Posterior cingulate gyrus (tissue), 11 donors: Measurements from ENCODE around the gene TLN1.

Source experiments
- DNase-seq, 10 donors: peaks; one replicate each; pipeline versions ENCODE4 v3.0.0 to v3.0.0-alpha.2; 2020 to 2021; ENCODE audit warnings: mixed read lengths in 3 of 10
- intact Hi-C: fragments of 100-400 bp; cut with DNase I; formaldehyde crosslinking; loops from one replicate; pipeline ENCODE4 v1.15.1; 2023

TLN1 gene

GRCh38 chr9:35689542-35690293, 42.3 kb downstream of the TLN1 start, which contains the start of gene TPM2:
Gene TPM2 (minus strand): TSS chr9:35689925. CDS start chr9:35689817, 108 bp downstream.
- intact Hi-C loops = loop anchor here (5.0 kb wide), 1 partner anchor 38 kb away; no protein-coding TSS in a partner anchor
- DNase-seq = no peak

GRCh38 chr9:35688558-35689541, 43.1 kb downstream of the TLN1 start:
- intact Hi-C loops = no loop called here
- peak in 1 of 10 donors; percentile 70 for DNase-seq

GRCh38 chr9:35687972-35688557, 43.9 kb downstream of the TLN1 start:
- DNase-seq = peak in 1 of 10 donors; percentile 67
- intact Hi-C loops = no loop called here

- intact Hi-C loops = no loop called here
- peak in 1 of 10 donors; percentile 33 for DNase-seq
These were observed 44.7 kb downstream of the TLN1 start for GRCh38 chr9:35687306-35687705.

GRCh38 chr9:35686222-35687203, 45.5 kb downstream of the TLN1 start:
- intact Hi-C loops = no loop called here
- peak in 2 of 10 donors; percentile 39 to 62 for DNase-seq

- peak in 2 of 10 donors; percentile 60 to 61 for DNase-seq
These were observed 46.5 kb downstream of the TLN1 start for GRCh38 chr9:35685506-35685905.

GRCh38 chr9:35684921-35685320, 47.1 kb downstream of the TLN1 start:
- intact Hi-C loops = no loop called here
- peak in 2 of 10 donors; percentile 12 to 67 for DNase-seq

More at GRCh38 chr9:35685506-35685905, 46.5 kb downstream of the TLN1 start:
- intact Hi-C loops = no loop called here

- peak in 1 of 10 donors; percentile 7 for DNase-seq
- intact Hi-C loops = no loop called here
These were observed 48.7 kb downstream of the TLN1 start for GRCh38 chr9:35683323-35683722.

GRCh38 chr9:35682520-35683315, 49.3 kb downstream of the TLN1 start:
- intact Hi-C loops = no loop called here
- peak in 2 of 10 donors; percentile 35 to 76 for DNase-seq

GRCh38 chr9:35682051-35682450, 49.9 kb downstream of the TLN1 start:
- peak in 2 of 10 donors; percentile 39 to 49 for DNase-seq
- intact Hi-C loops = no loop called here

- intact Hi-C loops = no loop called here
- peak in 2 of 10 donors; percentile 24 to 47 for DNase-seq
These were observed 50.5 kb downstream of the TLN1 start for GRCh38 chr9:35681341-35682002.

GRCh38 chr9:35680331-35681105, 51.5 kb downstream of the TLN1 start:
- intact Hi-C loops = no loop called here
- DNase-seq = peak in 2 of 10 donors; percentile 38 to 48

GRCh38 chr9:35679766-35680330, 52.1 kb downstream of the TLN1 start:
- DNase-seq = peak in 3 of 10 donors; percentile 30 to 61 (median 35)
- intact Hi-C loops = no loop called here

- DNase-seq = peak in 2 of 10 donors; percentile 3 to 57
- intact Hi-C loops = no loop called here
These were observed 52.9 kb downstream of the TLN1 start for GRCh38 chr9:35679091-35679490.

- peak in 7 of 10 donors; percentile 30 to 91 (median 42) for DNase-seq
- intact Hi-C loops = no loop called here
These were observed 56.1 kb downstream of the TLN1 start for GRCh38 chr9:35675732-35676392.

GRCh38 chr9:35675204-35675603, 56.8 kb downstream of the TLN1 start:
- peak in 3 of 10 donors; percentile 10 to 31 (median 14) for DNase-seq
- intact Hi-C loops = no loop called here
